ENCODE measurements around the gene NEK10. TPM values are rescaled to one million over a fixed set of nuclear protein-coding genes. Genes with fewer than 3 reads are reported as not detected.

The NEK10 gene, protein sequence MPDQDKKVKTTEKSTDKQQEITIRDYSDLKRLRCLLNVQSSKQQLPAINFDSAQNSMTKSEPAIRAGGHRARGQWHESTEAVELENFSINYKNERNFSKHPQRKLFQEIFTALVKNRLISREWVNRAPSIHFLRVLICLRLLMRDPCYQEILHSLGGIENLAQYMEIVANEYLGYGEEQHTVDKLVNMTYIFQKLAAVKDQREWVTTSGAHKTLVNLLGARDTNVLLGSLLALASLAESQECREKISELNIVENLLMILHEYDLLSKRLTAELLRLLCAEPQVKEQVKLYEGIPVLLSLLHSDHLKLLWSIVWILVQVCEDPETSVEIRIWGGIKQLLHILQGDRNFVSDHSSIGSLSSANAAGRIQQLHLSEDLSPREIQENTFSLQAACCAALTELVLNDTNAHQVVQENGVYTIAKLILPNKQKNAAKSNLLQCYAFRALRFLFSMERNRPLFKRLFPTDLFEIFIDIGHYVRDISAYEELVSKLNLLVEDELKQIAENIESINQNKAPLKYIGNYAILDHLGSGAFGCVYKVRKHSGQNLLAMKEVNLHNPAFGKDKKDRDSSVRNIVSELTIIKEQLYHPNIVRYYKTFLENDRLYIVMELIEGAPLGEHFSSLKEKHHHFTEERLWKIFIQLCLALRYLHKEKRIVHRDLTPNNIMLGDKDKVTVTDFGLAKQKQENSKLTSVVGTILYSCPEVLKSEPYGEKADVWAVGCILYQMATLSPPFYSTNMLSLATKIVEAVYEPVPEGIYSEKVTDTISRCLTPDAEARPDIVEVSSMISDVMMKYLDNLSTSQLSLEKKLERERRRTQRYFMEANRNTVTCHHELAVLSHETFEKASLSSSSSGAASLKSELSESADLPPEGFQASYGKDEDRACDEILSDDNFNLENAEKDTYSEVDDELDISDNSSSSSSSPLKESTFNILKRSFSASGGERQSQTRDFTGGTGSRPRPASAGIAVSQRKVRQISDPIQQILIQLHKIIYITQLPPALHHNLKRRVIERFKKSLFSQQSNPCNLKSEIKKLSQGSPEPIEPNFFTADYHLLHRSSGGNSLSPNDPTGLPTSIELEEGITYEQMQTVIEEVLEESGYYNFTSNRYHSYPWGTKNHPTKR
- polyA plus RNA-seq (2013), result 0.18 TPM in 2 replicates

DNA sequence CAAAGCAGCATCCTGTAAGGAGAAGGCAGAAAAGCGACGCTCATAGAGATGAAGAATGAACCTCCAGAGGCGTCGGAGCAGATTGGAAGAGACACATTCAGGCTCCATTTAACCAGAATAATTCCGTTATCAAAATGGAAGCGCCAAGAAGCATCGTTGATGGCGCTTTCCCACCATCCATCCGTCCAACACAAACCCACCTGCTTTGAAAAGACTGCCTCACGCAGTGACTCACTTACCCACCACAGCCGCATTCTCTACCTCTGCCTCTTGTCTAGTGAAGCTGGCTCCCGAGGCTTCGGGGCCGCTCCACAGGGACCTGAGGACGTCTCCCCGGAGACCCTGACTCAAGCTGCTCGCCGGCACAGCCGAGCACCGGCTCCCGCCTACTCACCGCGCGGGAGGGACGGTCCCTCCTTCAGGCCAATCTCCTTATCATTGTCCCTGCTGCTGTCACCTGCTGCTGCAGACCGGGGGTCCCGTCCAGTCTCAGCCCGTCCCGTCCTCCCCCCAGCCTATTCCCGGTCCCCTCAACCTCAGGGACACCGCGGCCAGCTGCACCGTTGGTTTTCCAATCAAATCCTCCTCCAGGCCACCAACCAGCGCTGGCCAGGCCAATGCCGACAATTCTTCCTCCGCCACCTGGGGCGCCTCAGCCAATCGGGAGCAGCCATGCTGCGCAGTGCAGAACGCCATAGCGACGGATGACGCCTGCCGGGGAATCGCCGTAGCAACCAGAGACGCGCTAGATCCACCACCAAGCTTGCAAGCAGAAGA lies at the start of gene NEK10:
Gene NEK10, minus strand, starts transcription at position 553 of the 777 bp plus-strand sequence. CDS start 16,501 bp downstream, outside the sequence.
- WGBS (ENCODE audit: extremely low coverage, insufficient coverage, insufficient read length), result no CpG with 5 or more reads among the region's 48 CpGs
- H2BK5ac ChIP-seq (ENCODE audit: low read depth, low read length, poor library complexity), result no peak within 1 kb of the TSS
- peaks cover 0 to 2% of the 10 kb centered on the region in 2 experiments for H3K4me1 ChIP-seq (ENCODE audit: control insufficient read depth in 1 of 2, insufficient read depth in 2 of 2, low read length in 2 of 2)
- H4K12ac ChIP-seq (ENCODE audit: low read depth, low read length), result no peak within 1 kb of the TSS
- no peak within 1 kb of the TSS for H2BK120ac ChIP-seq (ENCODE audit: insufficient read depth, low read length, poor library complexity)
- no peaks in the 10 kb centered on the region for H3K9me3 ChIP-seq (ENCODE audit: insufficient read depth, low read depth, low read length)
- no peaks in the 10 kb centered on the region for H3K27me3 ChIP-seq (ENCODE audit: insufficient read depth, low read length)
- peak within 1 kb of the TSS; percentile 80 for H3K4me3 ChIP-seq (ENCODE audit: low read depth, low read length)
- H3K14ac ChIP-seq (ENCODE audit: low read length), result no peak within 1 kb of the TSS
- peak; percentile 94 to 95 for DNase-seq
- H2BK12ac ChIP-seq (ENCODE audit: low read length), result no peak within 1 kb of the TSS
- H4K8ac ChIP-seq (ENCODE audit: low read depth, low read length), result no peak within 1 kb of the TSS
- peak within 1 kb of the TSS; percentile 89 for H3K4me2 ChIP-seq (ENCODE audit: low read length)
- no peak within 1 kb of the TSS for H2AK5ac ChIP-seq (ENCODE audit: low read length)
- H2AFZ ChIP-seq (ENCODE audit: insufficient read depth, low read length, poor library complexity), result peak within 1 kb of the TSS; percentile 84
- H3K27ac ChIP-seq (ENCODE audit: low read depth, low read length), result no peak within 1 kb of the TSS
- H3K79me2 ChIP-seq (ENCODE audit: control insufficient read depth, insufficient read depth, low read length, poor library complexity), result no peaks in the 10 kb centered on the region
- H4K91ac ChIP-seq (ENCODE audit: low read depth, low read length), result no peak within 1 kb of the TSS
- no peaks in the 10 kb centered on the region for H3K36me3 ChIP-seq (ENCODE audit: control insufficient read depth in 1 of 2, insufficient read depth in 2 of 2, low read length in 2 of 2)
- H3K9ac ChIP-seq (ENCODE audit: low read length), result no peak within 1 kb of the TSS
- no peak within 1 kb of the TSS for H3K4ac ChIP-seq (ENCODE audit: low read depth, low read length)
- H3K18ac ChIP-seq (ENCODE audit: low read length), result no peak within 1 kb of the TSS
- no peak within 1 kb of the TSS for H3K23ac ChIP-seq (ENCODE audit: low read length)
- H3K79me1 ChIP-seq (ENCODE audit: low read length), result no peaks in the 10 kb centered on the region

DNA sequence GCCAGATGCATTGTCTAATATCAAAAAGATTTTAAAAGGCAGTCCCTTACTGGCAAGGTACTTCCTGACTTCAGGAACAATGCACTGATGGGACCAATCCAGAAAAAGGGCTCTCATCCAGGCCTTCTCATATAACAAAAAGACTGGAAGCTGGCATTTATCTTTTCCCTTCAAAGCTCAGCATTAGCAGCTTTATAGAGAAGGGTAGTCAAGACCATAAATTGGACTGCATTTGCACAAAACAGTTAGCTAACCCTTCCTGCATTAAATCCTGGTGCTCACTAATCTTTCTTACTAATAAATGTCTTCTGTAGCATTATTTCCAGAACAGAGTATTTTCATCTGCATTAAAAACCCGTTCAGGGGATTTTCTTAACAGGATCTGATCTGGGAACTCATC lies 46.0 kb upstream of the NEK10 start:
- Histone ChIP-seq H2AK5ac (ENCODE audit: low read length) (no peak overlapping the region), H3K79me2 (ENCODE audit: control insufficient read depth, insufficient read depth, low read length, poor library complexity) (no peaks in the 10 kb centered on the region), H3K9ac (ENCODE audit: low read length) (no peak overlapping the region), H2BK12ac (ENCODE audit: low read length) (no peak overlapping the region), H2BK5ac (ENCODE audit: low read depth, low read length, poor library complexity) (no peak overlapping the region), H3K27me3 (ENCODE audit: insufficient read depth, low read length) (no peaks in the 10 kb centered on the region), H3K23ac (ENCODE audit: low read length) (no peak overlapping the region), H3K36me3 (ENCODE audit: control insufficient read depth in 1 of 2, insufficient read depth in 2 of 2, low read length in 2 of 2) (peaks cover 0 to 5% of the 10 kb centered on the region in 2 experiments), H3K14ac (ENCODE audit: low read length) (no peak overlapping the region), H2AFZ (ENCODE audit: insufficient read depth, low read length, poor library complexity) (no peak overlapping the region), H3K4ac (ENCODE audit: low read depth, low read length) (no peak overlapping the region), H3K18ac (ENCODE audit: low read length) (no peak overlapping the region), H4K12ac (ENCODE audit: low read depth, low read length) (no peak overlapping the region), H4K8ac (ENCODE audit: low read depth, low read length) (no peak overlapping the region), H3K9me3 (ENCODE audit: insufficient read depth, low read depth, low read length) (no peaks in the 10 kb centered on the region), H3K4me2 (ENCODE audit: low read length) (no peak overlapping the region), H3K4me1 (ENCODE audit: control insufficient read depth in 1 of 2, insufficient read depth in 2 of 2, low read length in 2 of 2) (no peaks in the 10 kb centered on the region), H4K91ac (ENCODE audit: low read depth, low read length) (no peak overlapping the region), H3K27ac (ENCODE audit: low read depth, low read length) (no peak overlapping the region), H2BK120ac (ENCODE audit: insufficient read depth, low read length, poor library complexity) (no peak overlapping the region), H3K4me3 (ENCODE audit: low read depth, low read length) (no peak overlapping the region), H3K79me1 (ENCODE audit: low read length) (no peaks in the 10 kb centered on the region)
- no CpG with 5 or more reads among the region's 1 CpG for WGBS (ENCODE audit: extremely low coverage, insufficient coverage, insufficient read length)
- no peak for DNase-seq

DNA sequence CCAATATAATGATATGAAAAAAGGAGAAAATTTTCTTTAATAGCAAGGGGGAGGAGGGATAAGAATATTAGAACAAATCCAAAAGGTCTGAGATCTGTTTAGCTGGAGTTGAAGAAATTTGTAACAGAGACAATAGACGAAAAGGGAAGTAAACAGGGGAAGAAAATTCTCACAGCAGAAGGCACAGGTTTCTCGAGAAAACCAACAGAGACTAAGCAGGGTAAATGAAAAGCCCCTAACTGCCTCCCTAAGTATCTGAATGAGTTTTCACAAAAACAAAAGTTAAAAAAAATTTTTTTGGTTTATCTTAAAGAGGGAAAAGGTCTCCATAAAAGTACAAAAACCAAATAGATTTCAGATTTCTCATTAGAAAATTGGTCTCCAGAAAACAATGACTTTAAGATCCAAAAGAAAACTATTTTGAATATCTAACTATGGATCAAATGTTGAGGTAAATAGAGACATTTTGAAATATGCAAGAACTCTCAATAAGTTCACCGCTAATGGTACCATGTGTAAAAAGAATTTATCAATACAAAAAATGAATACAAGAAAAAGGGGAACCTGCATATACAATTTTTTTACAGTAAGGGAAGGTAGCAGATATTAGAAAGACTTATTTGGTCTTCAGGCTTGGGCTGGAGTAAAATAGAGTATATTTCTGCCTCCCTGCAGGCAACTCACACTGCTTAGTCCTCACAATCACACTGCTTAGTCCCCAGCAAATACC lies 23.9 kb upstream of the NEK10 start:
- no peak overlapping the region for H2BK120ac ChIP-seq (ENCODE audit: insufficient read depth, low read length, poor library complexity)
- no peaks in the 10 kb centered on the region for H3K79me1 ChIP-seq (ENCODE audit: low read length)
- no CpG with 5 or more reads among the region's 3 CpGs for WGBS (ENCODE audit: extremely low coverage, insufficient coverage, insufficient read length)
- no peaks in the 10 kb centered on the region for H3K79me2 ChIP-seq (ENCODE audit: control insufficient read depth, insufficient read depth, low read length, poor library complexity)
- H3K9me3 ChIP-seq (ENCODE audit: insufficient read depth, low read depth, low read length), result no peaks in the 10 kb centered on the region
- H3K27ac ChIP-seq (ENCODE audit: low read depth, low read length), result no peak overlapping the region
- H3K18ac ChIP-seq (ENCODE audit: low read length), result no peak overlapping the region
- H3K14ac ChIP-seq (ENCODE audit: low read length), result no peak overlapping the region
- H4K12ac ChIP-seq (ENCODE audit: low read depth, low read length), result no peak overlapping the region
- H2BK12ac ChIP-seq (ENCODE audit: low read length), result no peak overlapping the region
- H3K4me1 ChIP-seq (ENCODE audit: control insufficient read depth in 1 of 2, insufficient read depth in 2 of 2, low read length in 2 of 2), result no peaks in the 10 kb centered on the region
- H3K4me3 ChIP-seq (ENCODE audit: low read depth, low read length), result no peak overlapping the region
- H4K91ac ChIP-seq (ENCODE audit: low read depth, low read length), result no peak overlapping the region
- H4K8ac ChIP-seq (ENCODE audit: low read depth, low read length), result no peak overlapping the region
- no peak for DNase-seq
- H3K9ac ChIP-seq (ENCODE audit: low read length), result no peak overlapping the region
- no peak overlapping the region for H3K23ac ChIP-seq (ENCODE audit: low read length)
- H3K4ac ChIP-seq (ENCODE audit: low read depth, low read length), result no peak overlapping the region
- H3K4me2 ChIP-seq (ENCODE audit: low read length), result no peak overlapping the region
- H2AK5ac ChIP-seq (ENCODE audit: low read length), result no peak overlapping the region
- H3K27me3 ChIP-seq (ENCODE audit: insufficient read depth, low read length), result no peaks in the 10 kb centered on the region
- H3K36me3 ChIP-seq (ENCODE audit: control insufficient read depth in 1 of 2, insufficient read depth in 2 of 2, low read length in 2 of 2), result peaks cover 2 to 3% of the 10 kb centered on the region in 2 experiments
- H2AFZ ChIP-seq (ENCODE audit: insufficient read depth, low read length, poor library complexity), result no peak overlapping the region
- H2BK5ac ChIP-seq (ENCODE audit: low read depth, low read length, poor library complexity), result no peak overlapping the region
